ENCODE results near the gene DHRS12. TPM values are rescaled to one million over a fixed set of nuclear protein-coding genes. Genes with fewer than 3 reads are reported as not detected.
A peak's percentile ranks its signal among the peaks of the same experiment; 100 is the strongest.

Gene DHRS12
- total and polyA plus RNA-seq, 10 donors, result 11.3 to 22.8 (median 16.9) TPM

- Histone ChIP-seq H3K27me3 (replicated peaks in 1 of 7) (no peaks in the 10 kb centered on the region), H3K4me1 (peaks cover 0 to 84% (median 40%) of the 10 kb centered on the region in 6 donors), H3K36me3 (no peaks in the 10 kb centered on the region), H3K4me3 (peak overlapping the region in 4 of 8 donors; percentile 4 to 57 (median 16)), H3K27ac (peak overlapping the region in 5 of 8 donors; percentile 17 to 63 (median 56)), H3K9me3 (no peaks in the 10 kb centered on the region)
- intact Hi-C loops (cut with DNase I; ENCODE audit: low total_unique reads), result loop anchor here (10.0 kb wide), 1 partner anchor 310 kb away; the partner anchor contains the start of gene NEK5
- TF ChIP-seq POLR2A (IDR thresholded peaks at IDR 0.05), result no peak
- TF ChIP-seq CTCF (IDR thresholded peaks at IDR 0.05 in 8 of 11, conservative IDR thresholded peaks at IDR 0.05 in 3 of 11), result peak; percentile 79 to 96 (median 92)
- TF ChIP-seq POLR2AphosphoS5 (IDR thresholded peaks at IDR 0.05), result peak in 1 of 3 donors; percentile 38
- DNase-seq, result no peak
- WGBS, 5 donors, result 28 to 32% (median 28%) methylated on average over 13 of the region's 13 CpGs
These were observed 11.1 kb upstream of the DHRS12 start for GRCh38 chr13:51814825-51815650.

- Histone ChIP-seq H3K4me1 (peaks cover 0 to 74% (median 33%) of the 10 kb centered on the region in 6 donors), H3K27ac (no peak overlapping the region), H3K9me3 (no peaks in the 10 kb centered on the region), H3K27me3 (replicated peaks in 1 of 7) (no peaks in the 10 kb centered on the region), H3K36me3 (no peaks in the 10 kb centered on the region), H3K4me3 (no peak overlapping the region)
- DNase-seq, result no peak
- intact Hi-C loops (cut with DNase I; ENCODE audit: low total_unique reads), result loop anchor here (10.0 kb wide), 1 partner anchor 311 kb away; the partner anchor contains the start of gene NEK5
- TF ChIP-seq POLR2A (IDR thresholded peaks at IDR 0.05) (no peak), CTCF (IDR thresholded peaks at IDR 0.05 in 8 of 11, conservative IDR thresholded peaks at IDR 0.05 in 3 of 11) (no peak), POLR2AphosphoS5 (IDR thresholded peaks at IDR 0.05) (no peak)
- WGBS, 5 donors, result 91 to 100% (median 95%) methylated on average over 2 of the region's 2 CpGs
These were observed 10.1 kb upstream of the DHRS12 start for GRCh38 chr13:51814071-51814470.

GRCh38 chr13:51811920-51812451 is 8.0 kb upstream of the DHRS12 start:
- H3K36me3 ChIP-seq, result no peaks in the 10 kb centered on the region
- H3K27me3 ChIP-seq (replicated peaks in 1 of 7), result no peaks in the 10 kb centered on the region
- no peaks in the 10 kb centered on the region for H3K9me3 ChIP-seq
- TF ChIP-seq POLR2AphosphoS5 (IDR thresholded peaks at IDR 0.05) (no peak), POLR2A (IDR thresholded peaks at IDR 0.05) (no peak), CTCF (IDR thresholded peaks at IDR 0.05 in 8 of 11, conservative IDR thresholded peaks at IDR 0.05 in 3 of 11) (no peak)
- peak overlapping the region in 1 of 8 donors; percentile 7 for H3K27ac ChIP-seq
- intact Hi-C loops (cut with DNase I; ENCODE audit: low total_unique reads), result loop anchor here (10.0 kb wide), 1 partner anchor 313 kb away; the partner anchor contains the start of gene NEK5
- H3K4me1 ChIP-seq, result peaks cover 0 to 60% (median 27%) of the 10 kb centered on the region in 6 donors
- 30 to 45% (median 35%) methylated on average over 2 to 4 of the region's 4 CpGs for WGBS, 5 donors
- DNase-seq, result no peak
- H3K4me3 ChIP-seq, result no peak overlapping the region

GRCh38 chr13:51811046-51811445 is 7.1 kb upstream of the DHRS12 start:
- intact Hi-C loops (cut with DNase I; ENCODE audit: low total_unique reads), result loop anchor here (10.0 kb wide), 1 partner anchor 314 kb away; the partner anchor contains the start of gene NEK5
- TF ChIP-seq POLR2AphosphoS5 (IDR thresholded peaks at IDR 0.05) (peak in 1 of 3 donors; percentile 16), POLR2A (IDR thresholded peaks at IDR 0.05) (no peak)
- H3K27ac ChIP-seq, result no peak overlapping the region
- no peaks in the 10 kb centered on the region for H3K36me3 ChIP-seq
- H3K4me1 ChIP-seq, result peaks cover 0 to 57% (median 27%) of the 10 kb centered on the region in 6 donors
- no peak overlapping the region for H3K4me3 ChIP-seq
- no peaks in the 10 kb centered on the region for H3K27me3 ChIP-seq (replicated peaks in 1 of 7)
- WGBS, 5 donors, result 51 to 70% (median 58%) methylated on average over 12 of the region's 12 CpGs
- DNase-seq, result no peak
- no peaks in the 10 kb centered on the region for H3K9me3 ChIP-seq

Measured in spleen (tissue), 11 donors.